ENCODE results near the gene CDC42BPA. TPM values are rescaled to one million over a fixed set of nuclear protein-coding genes. Genes with fewer than 3 reads are reported as not detected.

Gene CDC42BPA
- total RNA-seq, 1 experiment from 2014 or later: 25.2 TPM

DNA sequence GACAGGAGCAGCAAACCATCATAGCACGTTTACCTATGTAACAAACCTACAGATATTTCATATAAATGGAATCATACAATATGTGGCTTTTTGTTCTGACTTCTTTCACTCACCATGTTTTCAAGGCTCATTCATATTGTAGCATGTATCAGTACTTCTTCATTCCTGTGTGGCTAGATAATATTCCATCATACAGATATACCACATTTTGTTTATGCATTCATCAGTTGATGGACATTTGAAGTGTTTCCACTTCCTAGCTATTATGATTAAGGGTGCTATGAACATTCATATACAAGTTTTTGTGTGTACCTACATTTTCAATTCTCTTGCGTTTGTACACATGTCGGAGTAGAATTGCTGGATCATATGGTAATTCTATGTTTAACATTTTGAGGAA is 90.1 kb downstream of the CDC42BPA start (continued):
- TF ChIP-seq, protein P1, sequence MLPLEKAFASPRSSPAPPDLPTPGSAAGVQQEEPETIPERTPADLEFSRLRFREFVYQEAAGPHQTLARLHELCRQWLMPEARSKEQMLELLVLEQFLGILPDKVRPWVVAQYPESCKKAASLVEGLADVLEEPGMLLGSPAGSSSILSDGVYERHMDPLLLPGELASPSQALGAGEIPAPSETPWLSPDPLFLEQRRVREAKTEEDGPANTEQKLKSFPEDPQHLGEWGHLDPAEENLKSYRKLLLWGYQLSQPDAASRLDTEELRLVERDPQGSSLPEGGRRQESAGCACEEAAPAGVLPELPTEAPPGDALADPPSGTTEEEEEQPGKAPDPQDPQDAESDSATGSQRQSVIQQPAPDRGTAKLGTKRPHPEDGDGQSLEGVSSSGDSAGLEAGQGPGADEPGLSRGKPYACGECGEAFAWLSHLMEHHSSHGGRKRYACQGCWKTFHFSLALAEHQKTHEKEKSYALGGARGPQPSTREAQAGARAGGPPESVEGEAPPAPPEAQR (CRISPR knock-in tag; IDR thresholded peaks at IDR 0.05): no peak
- TF ChIP-seq ZNF416 (CRISPR knock-in tag; IDR thresholded peaks at IDR 0.05) (no peak), RELA (CRISPR knock-in tag; IDR thresholded peaks at IDR 0.05; ENCODE audit: borderline replicate concordance) (no peak), ELF4 (CRISPR knock-in tag; IDR thresholded peaks at IDR 0.05; ENCODE audit: low read depth) (no peak)

DNA sequence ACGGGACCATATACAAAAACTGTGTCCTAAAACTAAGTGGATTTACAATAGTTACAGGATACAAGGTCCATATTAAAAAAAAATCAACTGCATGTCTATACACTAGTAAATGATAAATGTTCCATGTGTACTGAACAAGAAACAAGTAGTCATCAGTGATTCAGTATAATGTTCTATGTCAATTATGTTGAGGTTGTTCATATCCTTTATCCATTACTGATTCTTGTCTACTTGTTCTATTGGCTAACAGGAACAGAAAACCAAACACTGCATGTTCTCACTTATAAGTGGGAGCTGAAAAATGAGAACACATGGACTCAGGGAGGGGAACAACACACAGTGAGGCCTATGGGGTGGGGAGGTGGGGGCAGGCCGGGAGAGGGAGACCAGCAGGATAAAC is 90.5 kb downstream of the CDC42BPA start:
- ChIA-PET CTCF (no interaction called here), POLR2A (no interaction called here)

DNA sequence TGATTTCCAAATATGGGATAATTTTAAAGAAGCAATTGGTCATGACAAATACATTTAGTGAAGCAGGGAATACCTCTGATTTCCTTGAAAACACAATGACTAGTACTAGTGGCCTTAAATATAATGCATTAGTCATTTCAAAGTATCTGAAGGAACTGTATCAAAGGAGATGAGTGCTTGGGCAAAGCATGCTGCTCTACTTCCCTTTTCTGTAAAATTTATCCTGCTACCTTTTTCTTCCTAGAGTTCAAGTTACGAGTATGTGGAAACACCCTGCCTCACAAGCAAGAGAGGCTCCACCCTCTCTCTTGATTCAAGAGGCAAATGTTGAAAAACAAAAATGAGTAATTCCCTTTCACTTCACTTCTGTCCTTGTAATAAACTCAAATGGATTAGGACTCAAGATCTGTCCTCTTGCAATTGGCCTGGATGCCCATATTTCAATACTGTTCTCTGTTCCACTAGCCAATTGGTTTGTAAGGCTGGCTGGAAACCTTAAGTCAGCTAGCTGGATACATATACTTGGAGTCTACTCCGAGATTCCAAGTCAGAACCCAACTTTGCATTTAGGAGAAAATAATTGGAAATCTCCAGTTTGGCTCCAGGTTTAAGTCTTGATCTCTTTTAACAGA is 92.5 kb downstream of the CDC42BPA start:
- Mint-ChIP-seq H3K4me3 (no peak overlapping the region), H3K9me3 (no peaks in the 10 kb centered on the region), H3K36me3 (no peaks in the 10 kb centered on the region), H3K4me1 (peaks cover 6% of the 10 kb centered on the region), H3K27me3 (ENCODE audit: low read depth) (no peaks in the 10 kb centered on the region), H3K27ac (no peak overlapping the region)
- ChIA-PET POLR2A (no interaction called here), CTCF (no interaction called here)
- no peak for DNase-seq (ENCODE audit: low spot score)
- ATAC-seq: no peak
- TF ChIP-seq JAZF1 (CRISPR knock-in tag; IDR thresholded peaks at IDR 0.05) (no peak), ELF4 (CRISPR knock-in tag; IDR thresholded peaks at IDR 0.05; ENCODE audit: low read depth) (no peak), KAT7 (CRISPR knock-in tag; IDR thresholded peaks at IDR 0.05; ENCODE audit: borderline replicate concordance) (no peak), FOXP1 (CRISPR knock-in tag; IDR thresholded peaks at IDR 0.05; ENCODE audit: borderline replicate concordance) (no peak), TEAD1 (CRISPR knock-in tag; IDR thresholded peaks at IDR 0.05) (no peak), IRF2 (CRISPR knock-in tag; IDR thresholded peaks at IDR 0.05; ENCODE audit: borderline replicate concordance, low read depth) (no peak), CREB1 (CRISPR knock-in tag; IDR thresholded peaks at IDR 0.05) (no peak), SP1 (CRISPR knock-in tag; conservative IDR thresholded peaks at IDR 0.05) (no peak), ZNF121 (CRISPR knock-in tag; IDR thresholded peaks at IDR 0.05) (no peak), SMAD3 (CRISPR knock-in tag; IDR thresholded peaks at IDR 0.05; ENCODE audit: borderline replicate concordance) (no peak), MYBL2 (CRISPR knock-in tag; IDR thresholded peaks at IDR 0.05) (no peak), MXD4 (CRISPR knock-in tag; IDR thresholded peaks at IDR 0.05; ENCODE audit: borderline replicate concordance) (no peak), NFYB (CRISPR knock-in tag; conservative IDR thresholded peaks at IDR 0.05; ENCODE audit: low read depth) (no peak), SOX15 (CRISPR knock-in tag; IDR thresholded peaks at IDR 0.05) (no peak)
- TF ChIP-seq, protein P2, sequence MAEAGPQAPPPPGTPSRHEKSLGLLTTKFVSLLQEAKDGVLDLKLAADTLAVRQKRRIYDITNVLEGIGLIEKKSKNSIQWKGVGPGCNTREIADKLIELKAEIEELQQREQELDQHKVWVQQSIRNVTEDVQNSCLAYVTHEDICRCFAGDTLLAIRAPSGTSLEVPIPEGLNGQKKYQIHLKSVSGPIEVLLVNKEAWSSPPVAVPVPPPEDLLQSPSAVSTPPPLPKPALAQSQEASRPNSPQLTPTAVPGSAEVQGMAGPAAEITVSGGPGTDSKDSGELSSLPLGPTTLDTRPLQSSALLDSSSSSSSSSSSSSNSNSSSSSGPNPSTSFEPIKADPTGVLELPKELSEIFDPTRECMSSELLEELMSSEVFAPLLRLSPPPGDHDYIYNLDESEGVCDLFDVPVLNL (CRISPR knock-in tag; IDR thresholded peaks at IDR 0.05; ENCODE audit: borderline replicate concordance, low read depth): no peak
- TF ChIP-seq, protein P3, sequence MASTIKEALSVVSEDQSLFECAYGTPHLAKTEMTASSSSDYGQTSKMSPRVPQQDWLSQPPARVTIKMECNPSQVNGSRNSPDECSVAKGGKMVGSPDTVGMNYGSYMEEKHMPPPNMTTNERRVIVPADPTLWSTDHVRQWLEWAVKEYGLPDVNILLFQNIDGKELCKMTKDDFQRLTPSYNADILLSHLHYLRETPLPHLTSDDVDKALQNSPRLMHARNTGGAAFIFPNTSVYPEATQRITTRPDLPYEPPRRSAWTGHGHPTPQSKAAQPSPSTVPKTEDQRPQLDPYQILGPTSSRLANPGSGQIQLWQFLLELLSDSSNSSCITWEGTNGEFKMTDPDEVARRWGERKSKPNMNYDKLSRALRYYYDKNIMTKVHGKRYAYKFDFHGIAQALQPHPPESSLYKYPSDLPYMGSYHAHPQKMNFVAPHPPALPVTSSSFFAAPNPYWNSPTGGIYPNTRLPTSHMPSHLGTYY (CRISPR knock-in tag; IDR thresholded peaks at IDR 0.05): no peak
- TF ChIP-seq, protein P4, sequence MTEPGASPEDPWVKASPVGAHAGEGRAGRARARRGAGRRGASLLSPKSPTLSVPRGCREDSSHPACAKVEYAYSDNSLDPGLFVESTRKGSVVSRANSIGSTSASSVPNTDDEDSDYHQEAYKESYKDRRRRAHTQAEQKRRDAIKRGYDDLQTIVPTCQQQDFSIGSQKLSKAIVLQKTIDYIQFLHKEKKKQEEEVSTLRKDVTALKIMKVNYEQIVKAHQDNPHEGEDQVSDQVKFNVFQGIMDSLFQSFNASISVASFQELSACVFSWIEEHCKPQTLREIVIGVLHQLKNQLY (CRISPR knock-in tag; IDR thresholded peaks at IDR 0.05): no peak
- TF ChIP-seq, protein P5, sequence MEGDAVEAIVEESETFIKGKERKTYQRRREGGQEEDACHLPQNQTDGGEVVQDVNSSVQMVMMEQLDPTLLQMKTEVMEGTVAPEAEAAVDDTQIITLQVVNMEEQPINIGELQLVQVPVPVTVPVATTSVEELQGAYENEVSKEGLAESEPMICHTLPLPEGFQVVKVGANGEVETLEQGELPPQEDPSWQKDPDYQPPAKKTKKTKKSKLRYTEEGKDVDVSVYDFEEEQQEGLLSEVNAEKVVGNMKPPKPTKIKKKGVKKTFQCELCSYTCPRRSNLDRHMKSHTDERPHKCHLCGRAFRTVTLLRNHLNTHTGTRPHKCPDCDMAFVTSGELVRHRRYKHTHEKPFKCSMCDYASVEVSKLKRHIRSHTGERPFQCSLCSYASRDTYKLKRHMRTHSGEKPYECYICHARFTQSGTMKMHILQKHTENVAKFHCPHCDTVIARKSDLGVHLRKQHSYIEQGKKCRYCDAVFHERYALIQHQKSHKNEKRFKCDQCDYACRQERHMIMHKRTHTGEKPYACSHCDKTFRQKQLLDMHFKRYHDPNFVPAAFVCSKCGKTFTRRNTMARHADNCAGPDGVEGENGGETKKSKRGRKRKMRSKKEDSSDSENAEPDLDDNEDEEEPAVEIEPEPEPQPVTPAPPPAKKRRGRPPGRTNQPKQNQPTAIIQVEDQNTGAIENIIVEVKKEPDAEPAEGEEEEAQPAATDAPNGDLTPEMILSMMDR (IDR thresholded peaks at IDR 0.05): no peak

More for the DNA sequence above, 90.5 kb downstream of the CDC42BPA start:
- Mint-ChIP-seq H3K27me3 (ENCODE audit: low read depth) (no peaks in the 10 kb centered on the region), H3K4me1 (peaks cover 6% of the 10 kb centered on the region), H3K9me3 (no peaks in the 10 kb centered on the region), H3K27ac (no peak overlapping the region), H3K4me3 (no peak overlapping the region), H3K36me3 (no peaks in the 10 kb centered on the region)
- TF ChIP-seq RELA (CRISPR knock-in tag; IDR thresholded peaks at IDR 0.05; ENCODE audit: borderline replicate concordance) (no peak), ZNF416 (CRISPR knock-in tag; IDR thresholded peaks at IDR 0.05) (no peak), ESRRA (CRISPR knock-in tag; IDR thresholded peaks at IDR 0.05; ENCODE audit: borderline replicate concordance) (no peak), TP53 (CRISPR knock-in tag; IDR thresholded peaks at IDR 0.05) (no peak), MYBL2 (CRISPR knock-in tag; IDR thresholded peaks at IDR 0.05) (no peak), ZBTB21 (CRISPR knock-in tag; IDR thresholded peaks at IDR 0.05; ENCODE audit: borderline replicate concordance) (no peak), SMAD4 (CRISPR knock-in tag; IDR thresholded peaks at IDR 0.05) (no peak), FOXK1 (CRISPR knock-in tag; IDR thresholded peaks at IDR 0.05) (no peak), SP1 (CRISPR knock-in tag; conservative IDR thresholded peaks at IDR 0.05) (no peak), TEAD4 (CRISPR knock-in tag; IDR thresholded peaks at IDR 0.05) (no peak), ETV6 (CRISPR knock-in tag; IDR thresholded peaks at IDR 0.05) (no peak), ZNF423 (CRISPR knock-in tag; IDR thresholded peaks at IDR 0.05) (no peak)
- TF ChIP-seq, protein P6, sequence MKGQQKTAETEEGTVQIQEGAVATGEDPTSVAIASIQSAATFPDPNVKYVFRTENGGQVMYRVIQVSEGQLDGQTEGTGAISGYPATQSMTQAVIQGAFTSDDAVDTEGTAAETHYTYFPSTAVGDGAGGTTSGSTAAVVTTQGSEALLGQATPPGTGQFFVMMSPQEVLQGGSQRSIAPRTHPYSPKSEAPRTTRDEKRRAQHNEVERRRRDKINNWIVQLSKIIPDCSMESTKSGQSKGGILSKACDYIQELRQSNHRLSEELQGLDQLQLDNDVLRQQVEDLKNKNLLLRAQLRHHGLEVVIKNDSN (CRISPR knock-in tag; IDR thresholded peaks at IDR 0.05): no peak
- no peak for DNase-seq (ENCODE audit: low spot score)
- ATAC-seq: no peak
